AG04449 (cell line): ENCODE measurements around the gene MAN1A1.
"Not testable (repeated sequence)": the region's sequence is repeated elsewhere in the genome, so short reads cannot be mapped to it uniquely, and the experiment has no call there.

ENCODE experiments used
- CTCF ChIA-PET: fragments of 350-600 bp; formaldehyde crosslinking; extraction: SDS; loops from one replicate; lab custom pipeline; 2021; ENCODE audit warnings: antibody characterized with exemption; lab: Yijun Ruan, JAX
- POLR2A ChIA-PET: fragments of 400-600, 350-600 bp; formaldehyde crosslinking; extraction: SDS; loops from one replicate; lab custom pipeline; 2020; ENCODE audit warnings: antibody characterized with exemption, inconsistent platforms; lab: Yijun Ruan, JAX
- DNase-seq: peaks from one replicate; pipeline ENCODE4 v3.0.0-alpha.2; 2010; ENCODE audit warnings: low read depth, low spot score
- H3K4me3 ChIP-seq: 2 replicates; pipeline ENCODE4 v1.5.1; 2011; ENCODE audit warnings: low read depth, mild to moderate bottlenecking, control low read depth, low read length
- CTCF ChIP-seq: IDR thresholded peaks from one replicate; pipeline ENCODE4 v1.5.1; 2011; ENCODE audit warnings: mild to moderate bottlenecking, moderate library complexity, low read length, control low read depth, inconsistent platforms; ENCODE audit not compliant: insufficient read depth; ENCODE audit errors: missing control alignments

MAN1A1 gene

GRCh38 chr6:119349361-119350201 is at the start of gene MAN1A1:
MAN1A1 (minus strand) TSS chr6:119349761; CDS start chr6:119349065, 696 bp downstream.
- peak within 1 kb of the TSS; percentile 81 for H3K4me3 ChIP-seq
- TF ChIP-seq CTCF, result no peak
- ChIA-PET CTCF (interaction anchor here (0.8 to 2.3 kb wide), 14 partner anchors 8 to 647 kb away, joined by 3 to 40 read pairs (median 4); no protein-coding TSS in a partner anchor), POLR2A (interaction anchor here (1.0 kb wide), 1 partner anchor 201 kb away, joined by 5 read pairs; no protein-coding TSS in a partner anchor)
- DNase-seq, result no peak

GRCh38 chr6:119395192-119395591 is 45.6 kb upstream of the MAN1A1 start:
- CTCF ChIA-PET, result no interaction called here
- POLR2A ChIA-PET, result no interaction called here
- TF ChIP-seq CTCF, result no peak
- DNase-seq, result no peak
- H3K4me3 ChIP-seq, result no peak overlapping the region

GRCh38 chr6:119390247-119390793 is 40.8 kb upstream of the MAN1A1 start:
- CTCF ChIA-PET, result no interaction called here
- POLR2A ChIA-PET, result no interaction called here
- H3K4me3 ChIP-seq, result no peak overlapping the region
- no peak for DNase-seq
- no peak for TF ChIP-seq CTCF

GRCh38 chr6:119385994-119386393 is 36.4 kb upstream of the MAN1A1 start:
- DNase-seq, result no peak
- ChIA-PET CTCF (no interaction called here), POLR2A (no interaction called here)
- no peak for TF ChIP-seq CTCF
- H3K4me3 ChIP-seq, result no peak overlapping the region

GRCh38 chr6:119384444-119384843 is 34.9 kb upstream of the MAN1A1 start:
- DNase-seq, result no peak
- ChIA-PET CTCF (no interaction called here), POLR2A (no interaction called here)
- no peak for TF ChIP-seq CTCF
- no peak overlapping the region for H3K4me3 ChIP-seq

GRCh38 chr6:119379809-119380208 is 30.2 kb upstream of the MAN1A1 start:
- H3K4me3 ChIP-seq, result no peak overlapping the region
- CTCF ChIA-PET, result no interaction called here
- POLR2A ChIA-PET, result no interaction called here
- DNase-seq, result no peak
- TF ChIP-seq CTCF, result no peak

GRCh38 chr6:119377043-119377442 is 27.5 kb upstream of the MAN1A1 start:
- DNase-seq, POLR2A ChIA-PET, CTCF ChIA-PET, H3K4me3 ChIP-seq: not testable (repeated sequence)
